HCT116 (cell line): ENCODE results near the gene CXCL10. TPM values are rescaled to one million over a fixed set of nuclear protein-coding genes. Genes with fewer than 3 reads are reported as not detected.
"Not testable (repeated sequence)": the region's sequence is repeated elsewhere in the genome, so short reads cannot be mapped to it uniquely, and the experiment has no call there.

Experiments used
- ATAC-seq: fragments of 200-7000 bp; cut with Tn5 transposase; 2 replicates; pipeline ENCODE4 v1.9.1; 2020; ENCODE audit warnings: mild to moderate bottlenecking, moderate library complexity
- BruUV-seq: library from RNA; stranded (reverse); fragments of 400-500 nt; replicated peaks from 2 replicates; lab custom pipeline; 2021; lab: Mats Ljungman, UMichigan
- CTCF ChIA-PET: fragments of 300-600 bp; sonication (Branson Sonifier 250); formaldehyde crosslinking; loops from one replicate; lab custom pipeline; 2021; ENCODE audit warnings: antibody characterized with exemption; lab: Charles Lee
- POLR2A ChIA-PET: fragments of 300-600, 350-600 bp; sonication (Branson Sonifier 250); formaldehyde crosslinking; loops from one replicate; lab custom pipeline; 2021; ENCODE audit warnings: antibody characterized with exemption; lab: Charles Lee
- RAD21 ChIA-PET, 2 experiments: fragments of 300-600 bp; sonication (Branson Sonifier 250); formaldehyde crosslinking; loops; one replicate each; lab custom pipeline; 2023; ENCODE audit warnings: low total read pairs in 2 of 2; ENCODE audit not compliant: uncharacterized antibody in 2 of 2, unreplicated experiment in 2 of 2, low non-redundant PET in 1 of 2; lab: Charles Lee
- DNase-seq: peaks from one replicate; pipeline ENCODE4 v3.0.0-alpha.2; 2010; ENCODE audit warnings: low read depth, low spot score
- H2AFZ ChIP-seq: fragments of 200-600 bp; shearing (Covaris generic), sonication (generic); 2 replicates; pipeline ENCODE4 v1.6.1; 2017; ENCODE audit warnings: low read depth, mixed run types, mixed read lengths, antibody characterized with exemption, low read length; ENCODE audit not compliant: poor library complexity, severe bottlenecking
- H3K27ac ChIP-seq: 2 replicates; pipeline ENCODE4 v1.5.1; 2012; ENCODE audit warnings: low read depth, low read length
- H3K27me3 ChIP-seq: fragments of 200-600 bp; sonication (generic); 2 replicates; pipeline ENCODE4 v1.6.1; 2016; ENCODE audit warnings: mixed run types, low read length, mixed read lengths; ENCODE audit not compliant: insufficient read depth
- H3K36me3 ChIP-seq, 2 experiments: fragments of 200-500 bp in 1 of 2; fragments of 200-600 bp in 1 of 2; sonication (Bioruptor generic) in 1 of 2; sonication (generic) in 1 of 2; 2 replicates each; pipeline versions ENCODE4 v1.5.1 to v1.6.1; 2014 to 2016; ENCODE audit warnings: low read length in 2 of 2, inconsistent platforms in 1 of 2, mixed read lengths in 1 of 2, mixed run types in 1 of 2; ENCODE audit not compliant: insufficient read depth in 2 of 2, control insufficient read depth in 1 of 2
- H3K4me1 ChIP-seq, 2 experiments: fragments of 200-600 bp in 1 of 2; sonication (generic) in 1 of 2; 2 replicates each; pipeline versions ENCODE4 v1.5.1 to v1.6.1; 2012 to 2017; ENCODE audit warnings: low read length in 2 of 2, inconsistent platforms in 1 of 2, mild to moderate bottlenecking in 1 of 2, mixed read lengths in 1 of 2, mixed run types in 1 of 2, moderate library complexity in 1 of 2; ENCODE audit not compliant: insufficient read depth in 2 of 2, control insufficient read depth in 1 of 2
- H3K4me2 ChIP-seq: fragments of 200-600 bp; sonication (generic); 2 replicates; pipeline ENCODE4 v1.6.1; 2017; ENCODE audit warnings: mixed run types, low read length, mixed read lengths
- H3K4me3 ChIP-seq, 2 experiments: fragments of 200-600 bp in 1 of 2; sonication (generic) in 1 of 2; replicated peaks in 1 of 2; 2 replicates each; pipeline ENCODE4 v1.5.1; 2011 to 2016; ENCODE audit warnings: low read length in 2 of 2, control low read depth in 1 of 2, low read depth in 1 of 2, mild to moderate bottlenecking in 1 of 2, mixed read lengths in 1 of 2, mixed run types in 1 of 2
- H3K79me2 ChIP-seq: fragments of 200-600 bp; sonication (generic); 2 replicates; pipeline ENCODE4 v1.6.1; 2017; ENCODE audit warnings: mild to moderate bottlenecking, mixed run types, low read length, moderate library complexity, mixed read lengths; ENCODE audit not compliant: insufficient read depth
- H3K9ac ChIP-seq: fragments of 200-600 bp; sonication (generic); 2 replicates; pipeline ENCODE4 v1.6.1; 2016; ENCODE audit warnings: low read length, mixed read lengths
- H3K9me2 ChIP-seq: fragments of 200-600 bp; sonication (generic), shearing (Covaris generic); 2 replicates; pipeline ENCODE4 v1.6.1; 2017; ENCODE audit warnings: mixed run types, mild to moderate bottlenecking, moderate library complexity; ENCODE audit not compliant: insufficient read depth
- H3K9me3 ChIP-seq, 2 experiments: fragments of 200-500 bp in 1 of 2; fragments of 200-600 bp in 1 of 2; sonication (Bioruptor generic) in 1 of 2; sonication (generic) in 1 of 2; 2 replicates each; pipeline ENCODE4 v1.6.1; 2014 to 2017; ENCODE audit warnings: low read length in 2 of 2, mixed read lengths in 2 of 2, inconsistent platforms in 1 of 2, low read depth in 1 of 2, mild to moderate bottlenecking in 1 of 2, mixed run types in 1 of 2, moderate library complexity in 1 of 2; ENCODE audit not compliant: control insufficient read depth in 1 of 2, insufficient read depth in 1 of 2
- H4K20me1 ChIP-seq: fragments of 200-600 bp; sonication (generic), shearing (Covaris generic); 2 replicates; pipeline ENCODE4 v1.6.1; 2017; ENCODE audit warnings: mixed run types, mild to moderate bottlenecking, moderate library complexity; ENCODE audit not compliant: insufficient read depth
- CBX3 ChIP-seq: IDR thresholded peaks from 2 replicates; pipeline ENCODE4 v1.6.1; 2012; ENCODE audit warnings: low read depth
- EZH2phosphoT487 ChIP-seq: fragments of 200-600 bp; IDR thresholded peaks from 2 replicates; pipeline ENCODE4 v1.6.1; 2018; ENCODE audit warnings: antibody characterized with exemption, borderline replicate concordance
- FOSL1 ChIP-seq: IDR thresholded peaks from 2 replicates; pipeline ENCODE4 v1.6.1; 2012; ENCODE audit warnings: low read depth
- POLR2A ChIP-seq: IDR thresholded peaks from 2 replicates; pipeline ENCODE4 v1.7.0; 2011; ENCODE audit warnings: borderline replicate concordance; ENCODE audit not compliant: insufficient read depth, insufficient read length; ENCODE audit errors: extremely low read depth
- RAD21 ChIP-seq: IDR thresholded peaks from 2 replicates; pipeline ENCODE4 v1.6.1; 2012; ENCODE audit warnings: low read depth, mild to moderate bottlenecking
- TCF7L2 ChIP-seq: IDR thresholded peaks from 2 replicates; pipeline ENCODE4 v1.7.0; 2011; ENCODE audit warnings: borderline replicate concordance, inconsistent platforms; ENCODE audit not compliant: insufficient read depth, insufficient read length; ENCODE audit errors: extremely low read depth
- ZFX ChIP-seq: fragments of 450-650 bp; IDR thresholded peaks from 2 replicates; pipeline ENCODE4 v1.6.1; 2017
- intact Hi-C: fragments of 100-400 bp; cut with micrococcal nuclease; formaldehyde crosslinking; loops from 2 replicates; pipeline ENCODE4 v1.10.0; 2022
- total RNA-seq: library from RNA; stranded (reverse); gene quantifications from one replicate; pipeline ENCODE4 v1.2.1, GENCODE V29; 2021; ENCODE audit not compliant: unreplicated experiment

Gene CXCL10
- total RNA-seq, 1 experiment from 2014 or later, result not detected

- Histone ChIP-seq H2AFZ (no peak overlapping the region), H3K79me2 (no peaks in the 10 kb centered on the region), H4K20me1 (no peaks in the 10 kb centered on the region), H3K36me3 (no peaks in the 10 kb centered on the region), H3K4me3 (no peak overlapping the region), H3K9ac (no peak overlapping the region), H3K9me3 (no peaks in the 10 kb centered on the region), H3K4me1 (no peaks in the 10 kb centered on the region), H3K9me2 (no peaks in the 10 kb centered on the region), H3K4me2 (no peak overlapping the region), H3K27ac (no peak overlapping the region), H3K27me3 (peaks cover 15% of the 10 kb centered on the region; the same call in 1 of the 2 replicates)
- intact Hi-C loops, result no loop called here
- DNase-seq, result no peak
- BruUV-seq, result no TSS peak
- POLR2A ChIA-PET, result interaction anchor here (0.6 to 1.5 kb wide), 3 partner anchors 12 to 75 kb away, joined by 3 to 5 read pairs (median 3); no protein-coding TSS in a partner anchor
- ATAC-seq, result no peak
- no peak for TF ChIP-seq POLR2A
- TF ChIP-seq CBX3, result no peak
- no peak for TF ChIP-seq EZH2phosphoT487
- TF ChIP-seq RAD21, result no peak
- TF ChIP-seq ZFX, result no peak
- no peak for TF ChIP-seq FOSL1
- no peak for TF ChIP-seq TCF7L2
- RAD21 ChIA-PET, result no interaction called here
- CTCF ChIA-PET, result interaction anchor here (1.5 kb wide), 1 partner anchor 58 kb away, joined by 7 read pairs; no protein-coding TSS in a partner anchor
Observed at GRCh38 chr4:76053730-76054129, 30.4 kb upstream of the CXCL10 start.

DNA sequence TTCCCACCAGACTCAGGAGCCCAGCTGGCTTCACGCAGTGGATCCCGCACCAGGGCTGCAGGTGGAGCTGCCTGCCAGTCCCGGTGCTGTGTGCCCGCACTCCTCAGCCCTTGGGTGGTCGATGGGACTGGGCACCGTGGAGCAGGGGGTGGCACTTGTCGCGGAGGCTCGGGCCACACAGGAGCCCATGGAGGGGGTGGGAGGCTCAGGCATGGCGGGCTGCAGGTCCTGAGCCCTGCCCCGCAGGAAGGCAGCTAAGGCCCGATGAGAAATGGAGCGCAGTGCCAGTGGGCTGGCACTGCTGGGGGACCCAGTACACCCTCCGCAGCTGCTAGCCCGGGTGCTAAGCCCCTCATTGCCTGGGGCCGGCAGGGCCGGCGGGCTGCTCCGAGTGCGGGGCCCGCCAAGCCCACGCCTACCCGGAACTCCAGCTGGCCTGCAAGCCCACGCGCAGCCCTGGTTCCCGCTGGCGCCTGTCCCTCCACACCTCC is 27.3 kb upstream of the CXCL10 start:
- H3K79me2 ChIP-seq, DNase-seq, H2AFZ ChIP-seq, RAD21 ChIA-PET, H3K27me3 ChIP-seq, H3K4me2 ChIP-seq, H3K4me1 ChIP-seq, H3K27ac ChIP-seq, BruUV-seq, H3K9ac ChIP-seq, H4K20me1 ChIP-seq, H3K36me3 ChIP-seq, H3K9me3 ChIP-seq, H3K4me3 ChIP-seq, CTCF ChIA-PET, POLR2A ChIA-PET, H3K9me2 ChIP-seq, ATAC-seq: not testable (repeated sequence)
- intact Hi-C loops, result loop anchor here (1.0 kb wide), 1 partner anchor 8 kb away; no protein-coding TSS in a partner anchor

DNA sequence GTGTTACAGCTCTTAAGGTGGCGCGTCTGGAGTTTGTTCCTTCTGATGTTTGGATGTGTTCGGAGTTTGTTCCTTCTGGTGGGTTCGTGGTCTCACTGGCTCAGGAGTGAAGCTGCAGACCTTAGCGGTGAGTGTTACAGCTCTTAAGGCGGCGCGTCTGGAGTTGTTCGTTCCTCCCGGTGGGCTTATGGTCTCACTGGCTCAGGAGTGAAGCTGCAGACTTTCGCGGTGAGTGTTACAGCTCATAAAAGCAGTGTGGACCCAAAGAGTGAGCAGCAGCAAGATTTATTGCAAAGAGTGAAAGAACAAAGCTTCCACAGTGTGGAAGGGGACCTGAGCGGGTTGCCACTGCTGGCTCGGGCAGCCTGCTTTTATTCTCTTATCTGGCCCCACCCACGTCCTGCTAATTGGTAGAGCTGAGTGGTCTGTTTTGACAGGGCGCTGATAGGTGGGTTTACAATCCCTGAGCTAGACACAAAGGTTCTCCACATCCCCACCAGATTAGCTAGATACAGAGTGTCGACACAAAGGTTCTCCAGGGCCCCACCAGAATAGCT is 26.6 kb upstream of the CXCL10 start:
- H3K9me3 ChIP-seq, H3K9ac ChIP-seq, BruUV-seq, H3K9me2 ChIP-seq, ATAC-seq, H3K4me3 ChIP-seq, H3K79me2 ChIP-seq, H3K36me3 ChIP-seq, DNase-seq, H3K27ac ChIP-seq, H3K4me1 ChIP-seq, H3K4me2 ChIP-seq, CTCF ChIA-PET, POLR2A ChIA-PET, H2AFZ ChIP-seq, RAD21 ChIA-PET, H3K27me3 ChIP-seq, H4K20me1 ChIP-seq: not testable (repeated sequence)
- intact Hi-C loops, result loop anchor here (1.0 kb wide), 1 partner anchor 8 kb away; no protein-coding TSS in a partner anchor

- BruUV-seq, RAD21 ChIA-PET, H3K79me2 ChIP-seq, H3K36me3 ChIP-seq, H2AFZ ChIP-seq, H3K27ac ChIP-seq, DNase-seq, H3K9me3 ChIP-seq, ATAC-seq, POLR2A ChIA-PET, intact Hi-C loops, H3K9me2 ChIP-seq, H3K27me3 ChIP-seq, H3K4me3 ChIP-seq, CTCF ChIA-PET, H4K20me1 ChIP-seq, H3K4me1 ChIP-seq, H3K4me2 ChIP-seq, H3K9ac ChIP-seq: not testable (repeated sequence)
Observed at GRCh38 chr4:76044686-76045085, 21.4 kb upstream of the CXCL10 start.
